ENCODE results near the gene SNRPB.
A peak's percentile ranks its signal among the peaks of the same experiment; 100 is the strongest.

Gene SNRPB

GRCh38 chr20:2473516-2473915 lies 2.9 kb upstream of the SNRPB start:
- DNase-seq, result no peak

DNA sequence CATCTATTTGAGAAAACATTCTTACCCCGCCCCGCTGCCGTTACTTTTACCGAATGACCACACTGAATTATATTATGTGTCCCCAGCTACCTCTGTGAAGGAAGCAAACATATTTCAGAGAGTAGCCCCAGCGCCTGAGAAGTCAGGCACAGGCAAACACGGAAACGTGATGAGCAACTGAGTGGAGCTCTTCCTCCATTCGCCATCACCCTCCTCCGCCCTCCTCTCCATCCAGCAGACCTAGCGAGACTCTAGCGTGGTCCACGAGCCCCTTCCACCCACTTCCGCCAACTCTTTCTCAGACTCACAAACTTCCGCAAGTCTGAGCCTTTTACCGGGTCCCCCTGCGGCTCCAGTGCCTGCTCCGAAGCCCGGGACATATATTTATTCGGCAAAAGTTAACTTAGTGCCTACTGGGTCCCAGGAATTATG lies 582 bp downstream of the SNRPB start:
- DNase-seq, result peak; percentile 58

- no peak for DNase-seq
These were observed 1.8 kb downstream of the SNRPB start for GRCh38 chr20:2468581-2469407.

GRCh38 chr20:2467412-2467811 lies 3.2 kb downstream of the SNRPB start:
- DNase-seq, result no peak

DNA sequence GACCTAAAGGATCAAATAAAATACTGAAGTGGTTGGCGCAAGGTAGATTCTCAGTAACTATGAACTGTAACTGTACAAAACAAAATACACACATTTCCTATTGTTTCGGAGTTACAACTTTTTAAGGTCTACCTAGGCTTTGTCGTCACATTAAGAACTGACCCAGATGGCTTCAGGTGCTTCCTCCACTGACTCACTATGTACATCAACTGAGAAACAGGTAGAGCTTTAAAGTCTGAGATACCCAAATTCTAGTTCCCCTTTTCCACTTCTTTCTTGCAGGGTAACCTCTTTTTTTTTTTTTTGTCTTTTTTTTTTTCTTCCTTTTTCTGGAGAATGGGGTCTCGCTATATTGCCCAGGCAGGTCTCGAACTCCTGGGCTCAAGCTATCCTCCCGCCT lies 5.5 kb downstream of the SNRPB start:
- DNase-seq, result no peak

- DNase-seq, result no peak
These were observed 6.8 kb downstream of the SNRPB start for GRCh38 chr20:2463616-2464365.

DNA sequence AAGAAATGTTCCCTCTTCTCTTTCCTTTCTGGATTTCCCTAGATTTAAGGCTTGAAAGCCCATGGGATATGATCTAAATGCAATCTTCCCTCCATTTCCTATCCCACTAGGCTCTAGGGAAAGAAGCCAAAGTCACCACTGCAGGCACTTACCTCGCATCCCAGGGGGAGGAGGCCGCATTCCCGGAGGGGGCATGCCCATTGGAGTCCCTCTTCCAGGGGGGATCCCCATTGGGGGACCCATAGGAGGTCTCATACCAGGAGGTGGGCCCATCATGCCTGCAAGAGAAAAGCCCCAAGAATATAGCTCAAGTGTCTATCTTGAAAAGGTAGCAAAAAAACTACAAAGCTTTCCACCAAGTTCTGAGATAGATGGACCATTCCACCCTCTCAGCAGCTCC lies 8.1 kb downstream of the SNRPB start:
- no peak for DNase-seq

GRCh38 chr20:2460752-2461424 lies 9.7 kb downstream of the SNRPB start:
- DNase-seq, result no peak

DNA sequence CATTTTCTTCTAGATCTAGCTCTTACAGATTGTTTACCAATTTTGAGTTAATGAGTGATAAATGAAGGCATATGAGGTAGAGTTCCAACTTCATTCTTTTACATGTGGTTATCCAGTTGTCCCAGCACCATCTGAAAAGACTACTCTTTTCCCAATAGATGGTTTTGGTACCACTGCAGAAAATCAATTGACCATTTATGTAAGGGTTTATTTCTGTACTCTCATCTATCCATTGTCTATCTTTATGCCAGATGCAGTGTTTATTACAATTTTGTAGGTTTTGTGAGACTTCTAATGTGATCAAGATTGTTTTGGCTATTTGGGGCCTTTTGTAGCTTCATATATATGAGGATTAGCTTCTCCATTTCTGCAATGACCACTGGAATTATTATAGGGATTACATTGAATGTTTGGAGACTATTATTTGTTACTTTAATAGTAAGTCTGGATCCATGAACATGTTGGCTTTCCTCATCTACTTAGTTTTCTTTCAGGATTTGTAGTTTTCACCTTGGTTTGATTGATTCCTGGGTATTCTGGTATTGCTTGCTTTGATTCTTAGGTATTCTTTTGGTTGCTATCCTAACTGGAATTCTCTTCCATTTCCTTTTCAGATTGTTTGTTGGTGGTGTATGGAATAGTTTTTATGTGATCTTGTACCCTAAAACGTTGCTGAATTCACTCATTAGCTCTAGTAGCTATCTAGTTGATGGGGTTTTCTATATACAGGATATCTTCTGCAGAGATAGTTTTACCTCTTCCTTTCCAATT lies 10.4 kb downstream of the SNRPB start:
- DNase-seq, result no peak

- DNase-seq, result no peak
These were observed 11.6 kb downstream of the SNRPB start for GRCh38 chr20:2458919-2459499.

- DNase-seq, result no peak
These were observed 14.7 kb downstream of the SNRPB start for GRCh38 chr20:2455771-2456497.

- no peak for DNase-seq
These were observed 16.8 kb downstream of the SNRPB start for GRCh38 chr20:2453792-2454191.

- DNase-seq, result peak; percentile 68
These were observed 18.5 kb downstream of the SNRPB start for GRCh38 chr20:2451939-2452732.

DNA sequence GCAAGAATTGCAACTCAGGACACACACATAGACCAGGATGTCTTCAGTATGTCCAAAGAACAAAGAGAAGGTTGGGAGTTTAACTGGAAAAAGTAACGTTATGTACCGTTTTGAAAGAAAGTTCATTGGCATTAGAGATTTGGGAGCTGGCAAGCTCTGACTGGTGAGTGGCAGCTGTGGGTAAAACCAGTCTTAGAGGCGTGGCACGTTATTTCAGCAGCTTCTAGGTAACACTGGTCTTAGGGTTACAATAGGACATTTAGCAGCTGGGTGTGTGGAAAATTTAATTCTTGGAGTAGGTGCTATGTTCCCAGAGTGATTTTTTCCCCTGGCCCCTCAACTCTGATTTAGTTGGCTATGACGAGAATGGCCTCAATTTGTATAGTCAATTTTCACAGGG lies 19.2 kb downstream of the SNRPB start:
- no peak for DNase-seq

DNA sequence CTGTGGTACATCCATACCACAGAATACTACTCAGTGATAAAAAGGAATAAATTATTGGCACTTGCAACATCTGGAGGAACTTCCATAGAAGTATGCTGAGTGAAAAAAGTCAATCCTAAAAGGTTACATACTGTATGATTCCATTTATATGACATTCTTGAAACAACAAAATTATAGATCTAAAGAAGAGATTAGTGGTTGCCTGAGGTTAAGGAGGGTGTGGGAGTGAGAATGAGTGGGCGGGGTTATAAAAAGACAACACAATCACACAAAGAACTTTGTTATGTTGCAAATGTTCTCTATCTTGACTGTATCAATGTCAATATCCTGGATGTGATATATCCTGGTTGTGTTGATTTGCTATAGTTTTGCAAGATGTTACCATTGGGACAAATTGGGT lies 21.2 kb downstream of the SNRPB start:
- no peak for DNase-seq

DNA sequence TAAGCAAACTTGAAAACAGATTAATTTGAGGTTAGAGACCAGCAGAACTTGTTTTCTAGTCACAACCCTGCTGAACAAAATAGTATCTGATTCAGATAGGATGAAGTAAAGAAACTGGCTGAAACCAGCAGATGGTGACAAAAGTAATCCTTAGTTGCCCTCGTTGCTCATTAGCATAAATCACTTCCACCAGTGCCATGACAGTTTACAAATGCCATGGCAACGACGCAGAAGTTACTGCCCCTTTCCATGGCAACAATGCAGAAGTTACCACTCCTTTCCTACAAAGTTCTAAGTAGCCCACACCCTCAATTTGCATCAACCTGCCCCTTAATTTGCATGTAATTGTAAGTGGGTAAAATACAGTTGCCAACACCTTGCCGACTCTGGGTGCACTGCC lies 23.7 kb downstream of the SNRPB start:
- DNase-seq, result no peak

DNA sequence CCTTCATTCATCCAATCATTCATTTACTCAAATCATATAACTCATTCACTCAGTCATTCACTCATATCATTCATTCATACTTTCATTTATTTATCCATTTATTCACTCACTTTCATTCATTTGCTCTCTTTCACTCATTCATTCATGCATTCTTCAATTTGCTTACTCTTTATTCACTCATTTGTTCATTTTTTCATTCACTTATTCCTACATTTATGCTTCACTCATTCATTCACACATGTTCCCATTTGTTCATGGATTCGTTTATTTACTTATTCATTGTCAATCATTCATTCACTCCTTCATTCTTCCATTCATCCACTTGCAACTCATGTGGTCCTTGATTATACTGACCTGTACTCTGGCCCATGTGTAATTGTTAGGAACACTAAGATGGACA lies 39.4 kb downstream of the SNRPB start:
- DNase-seq, result no peak

- no peak for DNase-seq
These were observed 40.1 kb downstream of the SNRPB start for GRCh38 chr20:2430538-2430937.

DNA sequence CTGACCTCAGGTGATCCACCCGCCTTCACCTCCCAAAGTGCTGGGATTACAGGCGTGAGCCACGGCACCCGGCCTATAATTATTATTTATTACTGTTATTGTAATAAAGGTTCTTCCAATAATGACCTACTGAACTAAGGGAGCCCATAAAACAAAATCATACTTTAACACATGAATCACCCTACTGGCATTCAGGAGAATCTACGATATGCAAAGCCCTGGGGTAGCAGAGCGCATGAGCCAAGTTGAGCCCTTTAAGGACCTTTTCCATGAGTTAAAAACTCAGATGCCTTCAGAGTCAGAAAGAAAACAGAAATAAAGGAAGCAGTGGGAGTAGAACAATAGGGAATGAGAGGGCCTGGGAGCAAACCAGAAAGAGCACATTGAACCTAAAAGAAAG lies 41.5 kb downstream of the SNRPB start:
- no peak for DNase-seq

- peak; percentile 6 for DNase-seq
These were observed 49.3 kb downstream of the SNRPB start for GRCh38 chr20:2421247-2421646.

DNA sequence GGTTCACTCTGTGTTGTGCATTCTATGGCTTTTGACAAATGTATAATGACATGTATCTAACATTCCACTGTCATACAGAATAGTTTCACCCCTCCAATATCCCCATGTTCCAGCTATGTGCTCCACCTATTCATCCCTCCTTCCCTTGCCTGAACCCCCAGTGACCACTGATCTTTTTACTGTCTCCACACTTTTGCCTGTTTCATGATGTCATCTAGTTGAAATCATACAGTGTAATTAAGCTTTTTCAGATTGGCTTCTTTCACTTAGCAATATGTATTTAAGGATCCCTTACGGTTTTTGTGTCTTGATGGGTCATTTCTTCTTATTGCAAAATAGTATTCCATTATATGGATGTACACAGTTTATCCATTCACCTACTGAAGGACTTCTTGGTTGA lies 50.1 kb downstream of the SNRPB start:
- DNase-seq, result no peak
